Stimulated activated CD4-positive, alpha-beta T cell treated with anti-CD3 and anti-CD28 coated beads, Interleukin-4, amount 100 ng/mL, for 4 hours (primary cell): ENCODE data around the gene ZBED4.

Source experiments
- DNase-seq, 2 experiments: peaks; one replicate each; pipeline ENCODE4 v3.0.0-alpha.2; 2020

ZBED4 gene

GRCh38 chr22:49938565-49939136, 85.0 kb downstream of the ZBED4 start:
- no peak for DNase-seq
